Measurements from ENCODE around the gene SGTA.

- TF ChIP-seq POLR2AphosphoS5 (IDR thresholded peaks at IDR 0.05; ENCODE audit: low read depth, low read length), result no peak
- TF ChIP-seq SIN3A (IDR thresholded peaks at IDR 0.05; ENCODE audit: borderline replicate concordance, insufficient read depth, low read length), result no peak
- TF ChIP-seq REST (IDR thresholded peaks at IDR 0.05; ENCODE audit: insufficient read depth in 1 of 2, low read depth in 2 of 2, low read length in 2 of 2), result no peak
- TF ChIP-seq TAF1 (IDR thresholded peaks at IDR 0.05; ENCODE audit: borderline replicate concordance, insufficient read depth, low read length), result no peak
Measured at GRCh38 chr19:2751438-2751830, 31.6 kb downstream of the SGTA start.

All from PFSK-1 (cell line).